Stomach (tissue), 4 donors: ENCODE measurements around the gene TSC22D4.

Experiments used
- POLR2A ChIP-seq, 4 donors: fragments of 450-650 bp; IDR thresholded peaks; one replicate each; pipeline ENCODE4 v1.6.1; 2016; ENCODE audit warnings: antibody characterized with exemption in 4 of 4, control low read depth in 2 of 4, mild to moderate bottlenecking in 1 of 4, moderate library complexity in 1 of 4
- POLR2AphosphoS5 ChIP-seq, 3 donors: sonication (generic); formaldehyde crosslinking; IDR thresholded peaks; one replicate each; pipeline ENCODE4 v1.6.1; 2016; ENCODE audit warnings: antibody characterized with exemption in 3 of 3
- TF ChIP-seq, protein P1 (sequence below), 7 experiments: fragments of 450-650 bp in 4 of 7; fragments of 200-600 bp in 3 of 7; sonication (generic) in 3 of 7; IDR thresholded peaks; one replicate each; pipeline ENCODE4 v1.5.1; 2016 to 2019; ENCODE audit warnings: antibody characterized with exemption in 7 of 7, control low read depth in 2 of 7, mild to moderate bottlenecking in 1 of 7

DNA sequence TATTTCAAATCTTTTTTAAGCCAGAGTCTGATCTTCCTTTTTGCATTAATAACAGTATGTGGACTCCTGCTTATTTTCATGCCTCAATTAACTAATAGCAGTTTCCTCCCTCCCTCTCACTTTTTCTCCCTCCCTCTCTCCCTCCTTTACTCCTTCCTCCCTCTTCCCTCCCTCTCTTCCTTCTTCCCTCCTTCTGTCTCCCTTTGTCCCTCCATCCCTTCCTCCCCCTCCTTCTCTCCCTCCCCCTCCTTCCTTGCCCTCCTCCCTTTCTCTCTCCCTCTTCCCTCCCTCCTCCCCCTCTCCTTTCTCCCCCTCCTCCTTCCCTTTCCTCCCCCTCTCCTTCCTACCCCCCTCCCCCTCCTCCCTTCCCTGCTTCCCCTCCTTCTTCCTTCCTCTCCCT lies 52.5 kb downstream of the TSC22D4 start:
- TF ChIP-seq POLR2AphosphoS5 (IDR thresholded peaks at IDR 0.05) (no peak), POLR2A (IDR thresholded peaks at IDR 0.05) (no peak)
- TF ChIP-seq, protein P1, sequence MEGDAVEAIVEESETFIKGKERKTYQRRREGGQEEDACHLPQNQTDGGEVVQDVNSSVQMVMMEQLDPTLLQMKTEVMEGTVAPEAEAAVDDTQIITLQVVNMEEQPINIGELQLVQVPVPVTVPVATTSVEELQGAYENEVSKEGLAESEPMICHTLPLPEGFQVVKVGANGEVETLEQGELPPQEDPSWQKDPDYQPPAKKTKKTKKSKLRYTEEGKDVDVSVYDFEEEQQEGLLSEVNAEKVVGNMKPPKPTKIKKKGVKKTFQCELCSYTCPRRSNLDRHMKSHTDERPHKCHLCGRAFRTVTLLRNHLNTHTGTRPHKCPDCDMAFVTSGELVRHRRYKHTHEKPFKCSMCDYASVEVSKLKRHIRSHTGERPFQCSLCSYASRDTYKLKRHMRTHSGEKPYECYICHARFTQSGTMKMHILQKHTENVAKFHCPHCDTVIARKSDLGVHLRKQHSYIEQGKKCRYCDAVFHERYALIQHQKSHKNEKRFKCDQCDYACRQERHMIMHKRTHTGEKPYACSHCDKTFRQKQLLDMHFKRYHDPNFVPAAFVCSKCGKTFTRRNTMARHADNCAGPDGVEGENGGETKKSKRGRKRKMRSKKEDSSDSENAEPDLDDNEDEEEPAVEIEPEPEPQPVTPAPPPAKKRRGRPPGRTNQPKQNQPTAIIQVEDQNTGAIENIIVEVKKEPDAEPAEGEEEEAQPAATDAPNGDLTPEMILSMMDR (IDR thresholded peaks at IDR 0.05): no peak
